ENCODE results near the gene MCC.

The MCC gene

DNA sequence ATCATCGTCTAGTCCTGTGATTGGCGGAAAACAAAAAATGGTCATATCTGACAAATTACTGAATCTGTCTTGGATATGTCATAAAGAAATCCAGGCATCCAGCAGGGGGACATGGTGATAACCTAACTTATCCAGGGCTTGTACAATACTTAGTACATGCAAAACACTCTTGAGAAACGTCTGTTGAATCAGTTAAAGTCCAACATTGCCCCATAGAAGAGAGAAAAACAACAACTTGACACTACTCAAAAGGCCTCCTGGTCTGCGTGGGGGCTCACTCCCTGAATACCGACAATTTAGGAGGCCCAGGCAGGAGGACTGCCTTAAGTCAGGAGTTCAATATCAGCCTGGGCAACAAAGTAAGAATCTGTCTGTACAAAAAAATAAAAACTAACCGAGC, 294.1 kb downstream of the MCC start:
- DNase-seq: no peak

- DNase-seq: no peak
Observed at GRCh38 chr5:113193311-113193978, 294.8 kb downstream of the MCC start.

DNA sequence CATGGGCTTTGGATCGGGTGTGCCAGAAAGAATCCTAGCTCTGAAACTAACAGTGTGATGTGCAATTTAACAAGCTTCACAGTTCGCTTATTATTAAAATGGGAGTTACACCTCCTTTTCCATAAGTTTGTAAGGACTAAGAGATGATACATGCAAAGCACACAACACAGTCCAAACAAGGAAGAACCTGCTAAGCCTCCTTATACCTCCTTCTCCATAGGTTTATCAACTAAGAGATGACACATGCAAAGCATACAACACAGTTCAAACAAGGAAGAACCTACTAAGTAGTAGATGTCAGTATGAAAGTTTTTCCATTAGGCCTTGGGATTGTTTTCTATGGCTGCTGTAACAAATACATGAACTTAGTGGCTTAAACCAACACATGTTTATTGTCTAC, 295.7 kb downstream of the MCC start:
- no peak for DNase-seq

DNA sequence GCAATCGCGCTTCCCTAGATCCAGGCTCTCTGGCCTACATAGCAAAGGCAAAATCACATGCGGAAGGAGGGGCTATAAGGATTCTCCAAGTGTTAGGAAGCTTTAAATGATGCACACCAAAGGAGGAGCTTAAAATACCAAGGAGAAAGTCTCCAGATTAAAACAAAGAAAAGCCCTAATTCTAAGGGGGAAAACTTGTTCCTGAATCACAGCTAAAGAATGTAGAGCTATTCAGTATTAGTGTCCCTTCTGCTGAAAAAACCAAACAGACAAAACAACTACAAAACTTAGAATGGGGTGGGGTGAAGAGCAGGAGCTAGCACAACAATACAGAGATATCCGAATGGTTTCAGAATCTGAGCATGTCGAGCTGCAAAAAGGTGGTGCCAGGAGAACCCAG, 297.9 kb downstream of the MCC start:
- no peak for DNase-seq

DNA sequence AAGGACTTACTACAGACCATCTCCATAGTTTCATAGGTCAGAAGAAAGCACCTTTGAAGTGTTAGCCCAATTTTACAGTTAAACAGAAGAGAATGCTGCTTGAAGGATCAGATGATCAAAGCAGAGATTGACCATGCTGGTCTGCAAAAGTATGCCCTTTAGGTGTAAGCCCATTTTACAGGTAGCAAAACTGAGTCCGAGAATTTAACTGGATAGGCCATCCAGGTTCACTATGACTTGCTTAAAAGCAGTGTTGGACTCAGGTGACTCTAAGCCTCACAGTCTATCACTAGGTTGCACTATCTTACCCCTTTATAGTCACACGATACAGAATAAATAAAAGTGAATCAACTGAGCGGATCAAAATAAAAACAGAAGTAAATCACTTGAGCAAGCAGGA, 299.0 kb downstream of the MCC start:
- no peak for DNase-seq

DNA sequence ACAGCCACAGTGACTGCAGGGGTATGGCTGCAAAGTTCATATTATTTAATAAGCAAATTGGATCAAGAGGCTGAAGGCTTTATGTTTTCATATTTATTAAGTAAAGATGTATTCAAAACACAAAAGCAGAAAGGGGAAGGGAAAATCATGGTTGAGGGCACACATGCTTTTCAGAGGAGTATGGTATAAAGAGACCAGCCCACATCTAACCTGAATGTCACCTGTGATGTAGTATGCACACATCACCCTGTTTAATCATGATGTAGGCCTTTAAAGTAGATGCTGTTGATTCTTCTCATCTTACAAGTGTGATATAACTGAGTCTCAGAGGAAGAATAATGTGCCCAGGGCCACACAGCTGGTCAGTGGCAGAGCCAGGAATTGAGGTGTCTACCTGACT, 299.8 kb downstream of the MCC start:
- DNase-seq: no peak

DNA sequence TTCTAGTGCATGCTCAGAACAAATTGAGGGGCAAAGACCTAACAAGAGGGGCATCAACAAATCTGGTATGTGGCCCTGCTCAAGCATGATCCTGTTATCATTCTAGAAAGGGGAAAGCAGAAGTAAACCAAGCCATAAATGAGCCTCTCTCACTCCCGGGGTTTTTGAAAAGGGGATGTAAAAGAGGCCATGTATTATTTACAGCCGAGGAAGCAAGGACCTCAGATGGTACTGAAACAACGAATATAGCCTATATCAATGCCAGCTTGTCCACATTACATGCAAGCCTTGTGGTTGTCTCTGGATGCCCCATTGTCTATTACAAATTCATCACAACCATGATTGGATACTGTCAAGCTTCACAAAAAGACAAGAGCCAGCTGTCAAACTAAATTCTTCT, 300.3 kb downstream of the MCC start:
- no peak for DNase-seq

DNA sequence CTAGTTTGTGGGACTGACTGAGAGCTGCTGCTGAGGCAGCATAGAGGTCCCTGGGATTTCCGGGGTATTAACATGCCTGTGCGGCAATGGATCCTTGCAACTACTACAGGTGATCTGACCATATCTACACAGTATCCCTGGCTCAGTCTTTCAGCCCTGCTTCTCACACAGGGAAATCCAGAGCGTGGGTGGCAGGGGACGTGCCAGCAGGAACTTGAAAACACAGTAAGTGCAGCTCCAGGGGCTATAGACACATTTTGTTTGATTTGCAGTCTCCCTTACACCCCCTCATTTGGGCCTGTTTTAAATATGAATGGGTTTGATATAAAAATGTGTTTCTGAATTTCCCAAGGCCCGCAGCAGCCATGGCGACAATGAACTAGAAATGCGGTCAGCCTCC, 302.2 kb downstream of the MCC start:
- DNase-seq: no peak

DNA sequence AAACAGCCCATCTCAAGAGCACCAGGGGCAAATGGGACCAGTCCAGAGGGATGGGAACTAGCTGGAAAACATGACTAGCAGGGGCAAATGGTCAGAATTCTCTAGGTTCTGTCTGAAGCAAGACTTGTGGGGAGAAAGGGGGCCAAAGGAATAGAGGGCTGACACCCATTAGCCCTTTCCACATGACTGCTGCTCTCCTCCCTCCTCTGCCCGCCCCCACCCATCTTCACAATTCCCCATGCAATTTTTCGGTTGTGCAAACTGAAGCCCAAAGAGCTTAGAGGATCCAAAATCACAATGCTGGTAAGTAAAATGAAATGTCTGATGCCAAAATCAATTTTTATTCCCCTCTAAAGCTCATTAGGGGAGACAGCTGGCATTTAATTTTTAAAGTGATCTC, 304.6 kb downstream of the MCC start:
- DNase-seq: no peak

- DNase-seq: peak; percentile 93
Observed at GRCh38 chr5:113182658-113183344, 305.5 kb downstream of the MCC start.

DNA sequence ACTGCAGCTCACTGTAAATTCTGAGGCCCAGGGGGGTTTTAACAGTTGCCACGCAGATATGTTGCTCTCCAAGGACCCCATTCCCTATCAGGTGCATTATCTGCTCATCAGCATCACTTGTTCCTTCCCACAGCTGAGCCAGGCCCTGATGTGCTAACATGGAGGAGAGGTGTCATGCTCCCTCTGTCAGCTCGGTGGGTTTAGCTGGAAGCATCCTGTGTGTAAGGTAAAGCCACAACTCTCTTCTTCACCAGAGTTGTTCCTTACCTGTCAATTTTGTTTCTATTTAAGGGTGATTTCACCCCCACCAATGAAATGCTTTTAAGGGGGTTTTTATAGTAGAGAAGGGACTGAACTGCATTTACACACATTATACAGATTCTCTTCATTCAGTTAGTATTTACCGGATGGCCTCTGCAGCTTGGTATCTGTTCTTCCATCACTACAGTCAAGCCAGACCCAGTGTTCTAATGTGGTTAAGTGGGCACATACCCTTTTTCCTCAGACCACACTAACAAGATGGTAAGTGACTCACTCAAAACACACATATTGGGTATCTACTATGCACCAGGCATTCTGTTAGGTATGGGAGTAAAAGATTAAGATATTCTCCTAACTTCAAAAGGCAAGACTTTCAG, 306.3 kb downstream of the MCC start:
- no peak for DNase-seq

GRCh38 chr5:113181409-113181808, 306.8 kb downstream of the MCC start:
- DNase-seq: no peak

DNA sequence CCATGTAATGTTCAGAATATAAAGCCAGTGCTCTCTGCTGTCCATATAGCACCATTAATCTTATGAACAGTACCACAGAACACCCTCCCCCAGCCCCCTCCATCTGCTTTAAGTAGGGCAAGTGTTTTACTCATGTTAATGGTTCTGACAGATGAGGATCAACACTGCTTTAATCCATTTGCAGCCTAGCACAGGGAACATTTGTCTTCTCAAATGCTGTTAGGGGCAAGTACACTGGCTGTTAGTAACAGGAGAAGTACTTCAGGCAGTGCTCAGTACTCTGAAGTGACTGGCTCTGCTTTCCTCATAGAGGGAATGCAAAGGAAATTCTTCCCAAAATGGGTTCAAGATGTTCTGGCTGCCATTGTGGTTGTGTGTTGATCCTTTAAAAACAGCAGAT, 309.1 kb downstream of the MCC start:
- DNase-seq: peak; percentile 97

DNA sequence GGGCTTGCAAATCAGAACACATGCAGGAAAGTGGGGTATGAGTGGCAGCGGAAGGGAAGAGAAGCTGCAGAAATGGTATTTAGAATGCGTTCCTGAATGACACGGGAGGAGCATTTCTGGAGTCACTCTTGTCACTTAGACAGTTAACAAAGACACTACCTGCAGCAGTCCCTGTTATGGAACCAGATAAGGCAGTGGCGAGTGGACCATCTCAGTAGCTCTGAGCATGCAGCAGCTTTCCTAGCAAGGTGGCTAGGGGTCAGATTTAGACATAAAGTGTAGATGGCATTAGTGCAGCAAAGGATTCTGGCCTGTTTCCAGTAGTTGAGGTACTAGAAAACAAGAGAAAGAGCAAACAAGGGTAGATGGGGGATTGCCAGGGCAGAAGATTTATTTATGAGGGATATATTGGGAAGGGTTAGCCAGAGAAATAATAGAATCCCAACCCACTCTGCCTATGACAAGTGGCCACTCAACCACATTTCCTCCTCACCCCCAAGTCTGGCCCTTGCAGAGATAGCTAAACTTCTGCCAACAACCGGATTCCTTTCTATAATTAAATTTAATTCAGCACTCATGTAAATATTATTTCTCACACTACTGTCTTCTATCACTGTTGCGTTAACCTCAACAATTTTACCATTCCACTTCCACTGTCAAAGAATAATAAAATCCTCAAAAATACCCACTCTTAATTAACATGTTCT, 310.0 kb downstream of the MCC start:
- no peak for DNase-seq

DNA sequence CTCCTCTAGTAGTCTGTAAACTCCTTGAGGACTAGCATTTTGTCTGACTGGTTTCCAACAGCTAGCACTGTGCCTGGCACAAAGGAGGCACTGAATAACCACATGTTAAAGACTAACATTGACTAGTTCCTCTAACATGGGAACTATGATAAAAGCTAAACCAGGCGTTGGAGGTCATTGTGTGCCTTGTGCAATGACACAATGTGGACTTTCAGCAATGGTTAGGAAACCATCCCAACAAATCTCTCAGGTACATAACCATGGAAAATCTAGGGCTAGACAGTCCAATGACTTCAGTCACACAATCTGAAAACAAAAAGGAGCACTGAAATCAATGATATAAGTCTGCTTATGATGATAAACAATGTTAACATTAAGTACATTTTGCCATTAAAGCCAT, 311.0 kb downstream of the MCC start:
- no peak for DNase-seq

DNA sequence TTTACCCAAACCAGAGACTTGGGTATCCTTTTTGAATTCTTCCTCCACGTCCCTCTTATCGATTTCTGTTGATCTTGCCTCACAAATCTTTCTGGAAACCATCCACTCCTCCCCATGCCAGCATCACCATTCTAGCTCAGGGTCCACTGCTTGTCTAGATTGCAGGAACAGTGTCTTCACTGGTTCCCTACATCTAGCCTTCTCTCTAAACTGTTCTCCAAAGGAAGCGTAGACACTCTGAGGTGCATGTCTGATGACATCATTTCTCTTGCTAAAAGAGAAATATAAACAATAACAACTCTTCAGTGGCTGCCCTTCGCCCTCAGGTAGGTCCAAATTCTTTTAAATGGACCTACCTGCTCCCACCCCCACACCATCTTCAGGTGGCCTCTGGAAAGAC, 311.5 kb downstream of the MCC start:
- DNase-seq: no peak

GRCh38 chr5:113176196-113176595, 312.1 kb downstream of the MCC start:
- no peak for DNase-seq

- peak; percentile 23 for DNase-seq
Observed at GRCh38 chr5:113172231-113172826, 315.9 kb downstream of the MCC start.

GRCh38 chr5:113171520-113171919, 316.7 kb downstream of the MCC start:
- DNase-seq: no peak

GRCh38 chr5:113170707-113171106, 317.5 kb downstream of the MCC start:
- DNase-seq: peak; percentile 74

- no peak for DNase-seq
Observed at GRCh38 chr5:113169720-113170119, 318.5 kb downstream of the MCC start.

DNA sequence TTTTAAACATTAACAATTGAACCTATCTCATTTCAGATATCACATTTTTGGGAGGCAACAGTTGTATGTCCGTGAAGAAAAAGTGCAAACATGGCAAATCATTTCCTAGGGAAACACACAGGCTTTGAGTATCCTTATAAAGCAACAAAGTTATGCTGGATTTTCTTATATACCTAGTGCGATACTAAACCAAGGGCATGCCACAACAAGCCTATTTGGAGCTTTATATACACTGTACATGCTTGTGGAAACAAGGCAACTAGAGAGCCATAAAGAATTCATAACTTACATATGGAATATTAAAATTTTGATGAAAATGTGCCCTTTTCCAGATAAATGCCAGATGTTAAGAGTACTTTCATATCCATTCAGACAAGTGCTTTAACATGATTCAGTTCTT, 320.3 kb downstream of the MCC start:
- no peak for DNase-seq

DNA sequence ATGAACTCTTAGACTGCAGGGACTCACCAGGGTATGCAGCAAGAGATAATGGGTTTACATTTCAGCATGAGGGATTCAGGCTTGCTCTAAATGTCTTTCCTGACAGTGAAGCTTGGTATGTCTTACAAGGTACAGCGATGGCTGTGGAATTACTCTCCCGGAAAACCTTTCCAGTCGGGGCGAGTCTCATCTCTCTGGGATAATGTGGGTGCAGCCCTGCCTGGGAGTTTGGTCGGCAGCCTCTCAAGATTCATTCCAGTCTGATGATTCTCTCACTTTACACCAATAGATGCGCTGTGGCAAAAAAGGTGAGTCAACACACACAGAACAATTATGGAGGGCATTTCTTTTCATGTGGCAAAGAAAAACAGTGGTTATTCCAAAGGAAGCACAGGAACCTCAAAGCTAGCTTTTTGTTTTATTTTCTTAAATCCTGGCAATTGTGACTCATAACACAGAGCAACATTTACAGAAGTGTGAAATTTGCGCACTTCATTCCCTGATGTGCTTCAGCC, 321.3 kb downstream of the MCC start:
- DNase-seq: no peak
